Activated CD4-positive, CD25-positive, alpha-beta regulatory T cell (primary cell): ENCODE data around the gene DPY19L2.
"Not testable (repeated sequence)": the region's sequence is repeated elsewhere in the genome, so short reads cannot be mapped to it uniquely, and the experiment has no call there.

ENCODE experiments used
- DNase-seq, 4 experiments: peaks; one replicate each; lab custom pipeline; 2025; lab: John Stamatoyannopoulos, UW

DPY19L2 gene

GRCh38 chr12:63668028-63668799, at the start of gene DPY19L2:
TSS of gene DPY19L2 (minus strand) at chr12:63668493. CDS start at chr12:63668393, 100 bp downstream.
- DNase-seq = peak; percentile 6 to 31 (median 12)

GRCh38 chr12:63716891-63717290, 48.6 kb upstream of the DPY19L2 start:
- not testable (repeated sequence) for DNase-seq

- DNase-seq = not testable (repeated sequence)
Measured at GRCh38 chr12:63715107-63715625, 46.9 kb upstream of the DPY19L2 start.

GRCh38 chr12:63714409-63714808, 46.1 kb upstream of the DPY19L2 start:
- not testable (repeated sequence) for DNase-seq

- DNase-seq = not testable (repeated sequence)
Measured at GRCh38 chr12:63713681-63714075, 45.4 kb upstream of the DPY19L2 start.

GRCh38 chr12:63712979-63713680, 44.8 kb upstream of the DPY19L2 start:
- not testable (repeated sequence) for DNase-seq

GRCh38 chr12:63712376-63712974, 44.2 kb upstream of the DPY19L2 start:
- not testable (repeated sequence) for DNase-seq

GRCh38 chr12:63711339-63711738, 43.0 kb upstream of the DPY19L2 start:
- DNase-seq = not testable (repeated sequence)

GRCh38 chr12:63706336-63706735, 38.0 kb upstream of the DPY19L2 start:
- no peak for DNase-seq

- not testable (repeated sequence) for DNase-seq
Measured at GRCh38 chr12:63699678-63700382, 31.5 kb upstream of the DPY19L2 start.

GRCh38 chr12:63699011-63699410, 30.7 kb upstream of the DPY19L2 start:
- DNase-seq = not testable (repeated sequence)

- not testable (repeated sequence) for DNase-seq
Measured at GRCh38 chr12:63690837-63691236, 22.5 kb upstream of the DPY19L2 start.

- not testable (repeated sequence) for DNase-seq
Measured at GRCh38 chr12:63689141-63689540, 20.8 kb upstream of the DPY19L2 start.

- DNase-seq = not testable (repeated sequence)
Measured at GRCh38 chr12:63686623-63687022, 18.3 kb upstream of the DPY19L2 start.

GRCh38 chr12:63685789-63686188, 17.5 kb upstream of the DPY19L2 start:
- not testable (repeated sequence) for DNase-seq

- DNase-seq = not testable (repeated sequence)
Measured at GRCh38 chr12:63682617-63683016, 14.3 kb upstream of the DPY19L2 start.

- not testable (repeated sequence) for DNase-seq
Measured at GRCh38 chr12:63680758-63681157, 12.5 kb upstream of the DPY19L2 start.

- not testable (repeated sequence) for DNase-seq
Measured at GRCh38 chr12:63672550-63672949, 4.3 kb upstream of the DPY19L2 start.

GRCh38 chr12:63669936-63670335, 1.6 kb upstream of the DPY19L2 start:
- DNase-seq = not testable (repeated sequence)

- not testable (repeated sequence) for DNase-seq
Measured at GRCh38 chr12:63669427-63669826, 1.1 kb upstream of the DPY19L2 start.

GRCh38 chr12:63668800-63669365, 590 bp upstream of the DPY19L2 start:
- not testable (repeated sequence) for DNase-seq
